Erythroblast (primary cell): ENCODE measurements around the gene PXN.

ENCODE experiments used
- DNase-seq, 2 experiments: peaks; one replicate each; lab custom pipeline; 2025; lab: John Stamatoyannopoulos, UW
- GATA1 ChIP-seq: IDR thresholded peaks from 2 replicates; pipeline ENCODE4 v1.6.1; 2011; ENCODE audit warnings: low read depth, mild to moderate bottlenecking, control low read depth, low read length, moderate library complexity
- POLR2A ChIP-seq: IDR thresholded peaks from 2 replicates; pipeline ENCODE4 v1.6.1; 2011; ENCODE audit warnings: mild to moderate bottlenecking, low read length

PXN gene

DNA sequence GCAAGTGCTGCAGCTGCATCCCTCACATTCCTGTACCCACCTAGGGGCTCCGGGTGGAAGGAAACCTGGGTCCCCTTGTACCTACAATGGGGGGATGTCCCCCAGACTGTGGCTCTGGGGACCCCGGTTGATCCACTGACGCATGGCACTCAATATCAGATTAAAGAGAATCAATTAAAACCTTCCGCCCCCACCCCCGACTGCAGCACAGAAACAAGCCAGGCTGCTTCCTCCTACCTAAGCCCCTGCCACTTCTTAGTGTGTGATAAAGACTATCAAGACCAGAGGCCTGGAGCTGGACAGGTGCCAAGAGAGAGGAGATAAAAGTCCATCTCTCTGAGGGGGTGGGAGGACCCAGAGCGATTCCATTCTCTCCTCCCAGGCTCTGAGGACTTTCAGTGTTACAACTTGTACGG lies 36.5 kb downstream of the PXN start:
- TF ChIP-seq POLR2A, result no peak
- TF ChIP-seq GATA1, result no peak
- DNase-seq, result peak; percentile 87 to 91

DNA sequence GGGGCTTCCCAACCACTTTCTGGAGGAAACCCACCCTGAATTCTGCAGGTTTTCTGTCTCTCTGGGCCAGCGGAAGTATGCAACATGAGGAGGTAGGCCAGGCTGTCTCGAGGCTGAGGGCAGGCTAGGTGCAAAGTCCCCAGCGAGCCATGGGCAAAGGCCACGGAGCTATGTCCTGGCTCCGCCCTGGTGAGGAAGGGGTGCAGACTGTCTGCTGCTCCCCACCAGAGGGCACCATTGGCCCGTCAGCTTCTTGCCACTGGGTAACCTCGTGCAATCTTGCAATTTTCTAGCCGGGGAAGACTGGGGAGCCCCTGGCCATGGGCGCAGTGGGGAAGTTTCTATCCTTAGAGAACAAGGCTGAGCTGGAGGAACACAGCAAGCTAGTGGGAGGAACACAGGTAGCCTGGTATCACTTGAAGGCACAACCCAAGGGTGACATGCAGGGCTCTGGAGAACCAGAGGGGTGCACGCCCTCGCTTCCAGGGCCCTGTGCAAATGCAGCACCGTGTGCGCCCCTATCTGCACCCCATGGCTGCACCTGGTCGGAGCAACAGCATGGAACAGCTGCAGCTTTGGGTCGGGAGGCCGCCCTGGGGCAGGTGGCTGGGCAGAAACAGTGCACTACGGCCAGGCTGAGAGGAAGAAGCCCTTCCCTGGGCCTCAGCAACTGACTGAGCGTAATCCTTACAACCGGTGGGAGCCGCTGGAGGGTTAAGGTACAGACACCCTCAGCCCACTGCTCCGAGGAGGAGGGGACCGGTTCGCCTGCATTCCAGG lies 37.0 kb downstream of the PXN start:
- TF ChIP-seq POLR2A (no peak), GATA1 (no peak)
- DNase-seq, result peak; percentile 83 to 91

GRCh38 chr12:120228041-120228290 lies 37.6 kb downstream of the PXN start:
- no peak for DNase-seq
- TF ChIP-seq POLR2A (no peak), GATA1 (no peak)

GRCh38 chr12:120227233-120228040 lies 38.1 kb downstream of the PXN start:
- DNase-seq, result no peak
- TF ChIP-seq POLR2A (no peak), GATA1 (no peak)

DNA sequence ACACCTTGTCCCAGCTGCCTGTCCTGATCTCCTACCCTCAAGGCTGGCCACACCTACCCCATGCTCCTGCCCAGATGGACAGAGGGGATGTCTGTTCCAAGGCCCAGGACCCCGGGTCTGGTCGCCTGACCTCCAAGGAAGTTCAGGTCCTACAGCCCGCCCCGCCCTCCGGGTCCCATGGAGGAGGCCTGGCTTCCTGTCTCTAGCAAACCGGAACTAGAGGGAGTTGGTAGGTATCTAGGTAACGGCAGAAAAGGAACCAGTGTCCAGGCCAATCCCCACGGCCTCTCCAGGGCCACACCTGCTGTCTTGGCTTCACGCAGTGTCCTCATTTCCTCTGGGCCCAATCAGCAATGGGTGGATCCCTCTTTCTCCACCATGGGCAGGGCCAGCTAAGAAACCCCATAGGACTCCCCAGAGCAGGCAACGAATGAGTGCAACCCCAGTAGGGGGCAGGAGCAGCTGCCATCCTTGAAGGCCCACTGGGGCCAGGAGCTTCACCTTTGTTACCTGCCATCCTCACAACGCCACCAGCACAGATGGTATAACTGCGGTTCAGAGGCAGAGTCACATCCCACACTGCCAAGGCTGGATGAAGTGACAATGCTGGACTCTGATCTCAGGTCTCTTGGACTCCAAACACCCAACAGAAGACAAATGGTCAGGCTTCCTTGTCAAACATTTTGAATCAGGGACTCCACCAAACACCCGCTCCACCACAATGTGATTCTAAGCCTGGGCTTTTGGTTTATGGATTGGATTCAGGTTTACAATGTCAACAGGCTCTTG lies 39.5 kb downstream of the PXN start:
- DNase-seq, result peak; percentile 65 to 75

GRCh38 chr12:120225200-120225558 lies 40.4 kb downstream of the PXN start:
- no peak for TF ChIP-seq POLR2A
- peak in 1 of 2 experiments; percentile 21 for DNase-seq

More for the DNA sequence above, 39.5 kb downstream of the PXN start:
- no peak for TF ChIP-seq GATA1
- TF ChIP-seq POLR2A, result no peak

DNA sequence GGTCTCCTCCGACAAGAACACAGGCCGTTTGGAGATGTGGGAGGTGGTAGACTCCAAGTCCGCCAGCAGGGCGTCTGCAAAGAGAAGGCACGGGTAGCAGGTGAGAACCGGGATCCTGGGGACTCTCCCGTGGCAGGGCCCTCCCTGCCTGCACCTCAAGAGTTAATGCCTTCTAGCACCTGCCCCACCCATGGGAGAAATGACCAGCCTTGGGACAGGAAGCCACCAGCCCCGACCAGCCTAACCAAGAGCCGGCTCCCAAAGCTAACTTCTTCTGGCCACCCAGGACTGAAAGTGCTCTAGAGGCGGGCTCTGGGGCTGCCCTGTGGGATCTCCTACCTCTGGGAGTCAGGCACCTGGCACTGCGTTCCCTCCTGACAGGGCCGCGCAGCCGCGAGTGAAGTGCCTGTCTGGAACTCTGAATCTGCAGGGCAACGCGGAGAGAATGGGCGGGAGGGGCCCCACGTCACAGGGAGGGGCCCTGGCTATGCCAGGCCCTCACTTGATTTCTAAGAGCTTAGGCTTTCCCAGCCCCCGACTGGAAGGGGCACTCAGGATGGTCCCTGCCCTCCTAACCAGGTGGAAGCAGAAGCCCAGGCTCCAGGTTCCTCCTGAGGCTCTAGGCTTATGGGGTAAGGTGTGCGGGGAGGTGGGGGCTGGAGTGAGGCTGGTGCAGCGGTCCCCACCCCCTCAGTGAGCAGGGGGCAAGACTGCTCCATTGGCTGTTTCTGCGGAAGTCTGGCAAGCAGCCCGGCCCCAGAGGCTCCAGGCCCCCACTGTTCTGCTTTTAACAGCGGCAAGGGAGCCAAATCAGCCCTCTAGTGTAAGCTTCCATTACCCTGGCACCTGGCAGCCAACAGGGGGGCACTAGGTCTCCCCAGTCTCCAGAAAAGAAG lies 41.0 kb downstream of the PXN start:
- TF ChIP-seq GATA1 (no peak), POLR2A (no peak)
- peak; percentile 24 to 34 for DNase-seq

GRCh38 chr12:120223458-120224303 lies 41.8 kb downstream of the PXN start:
- no peak for DNase-seq
- TF ChIP-seq POLR2A (no peak), GATA1 (no peak)

GRCh38 chr12:120222288-120222832 lies 43.2 kb downstream of the PXN start:
- DNase-seq, result no peak
- TF ChIP-seq POLR2A, result no peak
- no peak for TF ChIP-seq GATA1

DNA sequence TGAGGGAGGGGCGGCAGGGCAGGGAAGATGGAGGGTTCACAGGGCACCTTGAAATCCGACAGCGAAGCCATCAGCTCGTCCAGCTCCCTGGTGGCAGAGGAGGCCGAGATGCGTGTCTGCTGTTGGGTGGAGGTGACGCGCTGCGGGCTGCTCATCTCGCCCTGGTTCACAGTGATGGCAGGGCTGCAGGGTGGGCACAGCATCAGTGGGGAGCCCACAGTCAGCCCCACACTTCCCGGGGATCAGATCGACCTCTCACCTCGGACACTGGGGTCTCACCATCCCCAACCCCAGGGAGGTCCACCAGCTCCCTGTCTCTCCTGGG lies 44.0 kb downstream of the PXN start:
- no peak for DNase-seq
- no peak for TF ChIP-seq GATA1
- TF ChIP-seq POLR2A, result no peak

- TF ChIP-seq POLR2A (no peak), GATA1 (no peak)
- no peak for DNase-seq
Observed at GRCh38 chr12:120220838-120221575, 44.5 kb downstream of the PXN start.
